Measurements from ENCODE around the gene C9orf72.

C9orf72 gene

GRCh38 chr9:27589462-27589861 lies 16.2 kb upstream of the C9orf72 start:
- no peak overlapping the region for H4K5ac ChIP-seq (ENCODE audit: low read length)
- no peak overlapping the region for H2BK120ac ChIP-seq (ENCODE audit: low read depth, low read length)
- no peaks in the 10 kb centered on the region for H3K36me3 ChIP-seq (ENCODE audit: control insufficient read depth, insufficient read depth, low read length)
- no peak overlapping the region for H3K27ac ChIP-seq (ENCODE audit: low read depth, low read length)
- H3K79me1 ChIP-seq (ENCODE audit: low read length) = no peaks in the 10 kb centered on the region
- no peak overlapping the region for H2AK5ac ChIP-seq (ENCODE audit: low read length)
- H3K18ac ChIP-seq (ENCODE audit: low read length) = no peak overlapping the region
- no peak overlapping the region for H3K56ac ChIP-seq (ENCODE audit: low read length)
- H3K4ac ChIP-seq (ENCODE audit: low read depth, low read length) = no peak overlapping the region
- H3K27me3 ChIP-seq (ENCODE audit: insufficient read depth, low read length, poor library complexity) = no peaks in the 10 kb centered on the region
- H3K4me2 ChIP-seq (ENCODE audit: low read length) = no peak overlapping the region
- no peak overlapping the region for H3K9ac ChIP-seq (ENCODE audit: low read length)
- H2BK15ac ChIP-seq (replicated peaks; ENCODE audit: low read depth) = no peak overlapping the region
- no peaks in the 10 kb centered on the region for H3K4me1 ChIP-seq (ENCODE audit: control insufficient read depth, low read depth, low read length)
- H2BK5ac ChIP-seq (ENCODE audit: low read length) = no peak overlapping the region
- no peak for DNase-seq
- no peak overlapping the region for H3K4me3 ChIP-seq (ENCODE audit: low read length)
- WGBS (ENCODE audit: extremely low coverage, insufficient coverage, low lambda C conversion rate) = no CpG with 5 or more reads among the region's 2 CpGs
- H3K79me2 ChIP-seq (ENCODE audit: control insufficient read depth, insufficient read depth, low read length) = no peaks in the 10 kb centered on the region
- no peak overlapping the region for H4K8ac ChIP-seq (ENCODE audit: low read depth, low read length)
- H3K23ac ChIP-seq (ENCODE audit: low read length) = no peak overlapping the region

- no peak overlapping the region for H4K5ac ChIP-seq (ENCODE audit: low read length)
- no peak overlapping the region for H2BK15ac ChIP-seq (replicated peaks; ENCODE audit: low read depth)
- no peak overlapping the region for H3K56ac ChIP-seq (ENCODE audit: low read length)
- no peaks in the 10 kb centered on the region for H3K27me3 ChIP-seq (ENCODE audit: insufficient read depth, low read length, poor library complexity)
- no peaks in the 10 kb centered on the region for H3K79me1 ChIP-seq (ENCODE audit: low read length)
- no peak overlapping the region for H2BK120ac ChIP-seq (ENCODE audit: low read depth, low read length)
- H3K36me3 ChIP-seq (ENCODE audit: control insufficient read depth, insufficient read depth, low read length) = no peaks in the 10 kb centered on the region
- no peak overlapping the region for H3K27ac ChIP-seq (ENCODE audit: low read depth, low read length)
- H3K9ac ChIP-seq (ENCODE audit: low read length) = no peak overlapping the region
- no peak overlapping the region for H3K4ac ChIP-seq (ENCODE audit: low read depth, low read length)
- H3K4me1 ChIP-seq (ENCODE audit: control insufficient read depth, low read depth, low read length) = no peaks in the 10 kb centered on the region
- no peak overlapping the region for H3K4me2 ChIP-seq (ENCODE audit: low read length)
- no peak for DNase-seq
- H3K4me3 ChIP-seq (ENCODE audit: low read length) = no peak overlapping the region
- H2BK5ac ChIP-seq (ENCODE audit: low read length) = no peak overlapping the region
- no CpG with 5 or more reads among the region's 3 CpGs for WGBS (ENCODE audit: extremely low coverage, insufficient coverage, low lambda C conversion rate)
- H3K18ac ChIP-seq (ENCODE audit: low read length) = no peak overlapping the region
- H3K79me2 ChIP-seq (ENCODE audit: control insufficient read depth, insufficient read depth, low read length) = no peaks in the 10 kb centered on the region
- no peak overlapping the region for H4K8ac ChIP-seq (ENCODE audit: low read depth, low read length)
- H2AK5ac ChIP-seq (ENCODE audit: low read length) = no peak overlapping the region
- no peak overlapping the region for H3K23ac ChIP-seq (ENCODE audit: low read length)
Observed at GRCh38 chr9:27586304-27586703, 13.0 kb upstream of the C9orf72 start.

GRCh38 chr9:27584931-27585330 lies 11.7 kb upstream of the C9orf72 start:
- no peak overlapping the region for H2BK5ac ChIP-seq (ENCODE audit: low read length)
- H4K5ac ChIP-seq (ENCODE audit: low read length) = no peak overlapping the region
- H3K36me3 ChIP-seq (ENCODE audit: control insufficient read depth, insufficient read depth, low read length) = no peaks in the 10 kb centered on the region
- H3K9ac ChIP-seq (ENCODE audit: low read length) = no peak overlapping the region
- DNase-seq = no peak
- no peak overlapping the region for H3K4ac ChIP-seq (ENCODE audit: low read depth, low read length)
- H3K4me2 ChIP-seq (ENCODE audit: low read length) = no peak overlapping the region
- no peak overlapping the region for H2AK5ac ChIP-seq (ENCODE audit: low read length)
- H3K79me2 ChIP-seq (ENCODE audit: control insufficient read depth, insufficient read depth, low read length) = no peaks in the 10 kb centered on the region
- no peak overlapping the region for H3K18ac ChIP-seq (ENCODE audit: low read length)
- H3K27me3 ChIP-seq (ENCODE audit: insufficient read depth, low read length, poor library complexity) = no peaks in the 10 kb centered on the region
- H3K56ac ChIP-seq (ENCODE audit: low read length) = no peak overlapping the region
- H3K79me1 ChIP-seq (ENCODE audit: low read length) = no peaks in the 10 kb centered on the region
- H2BK120ac ChIP-seq (ENCODE audit: low read depth, low read length) = no peak overlapping the region
- no peaks in the 10 kb centered on the region for H3K4me1 ChIP-seq (ENCODE audit: control insufficient read depth, low read depth, low read length)
- no peak overlapping the region for H4K8ac ChIP-seq (ENCODE audit: low read depth, low read length)
- no peak overlapping the region for H2BK15ac ChIP-seq (replicated peaks; ENCODE audit: low read depth)
- H3K27ac ChIP-seq (ENCODE audit: low read depth, low read length) = no peak overlapping the region
- H3K23ac ChIP-seq (ENCODE audit: low read length) = no peak overlapping the region
- H3K4me3 ChIP-seq (ENCODE audit: low read length) = no peak overlapping the region

GRCh38 chr9:27582794-27583193 lies 9.5 kb upstream of the C9orf72 start:
- Histone ChIP-seq H2BK5ac (ENCODE audit: low read length) (no peak overlapping the region), H3K79me2 (ENCODE audit: control insufficient read depth, insufficient read depth, low read length) (no peaks in the 10 kb centered on the region), H3K4ac (ENCODE audit: low read depth, low read length) (no peak overlapping the region), H2BK120ac (ENCODE audit: low read depth, low read length) (no peak overlapping the region), H3K36me3 (ENCODE audit: control insufficient read depth, insufficient read depth, low read length) (no peaks in the 10 kb centered on the region), H2BK15ac (replicated peaks; ENCODE audit: low read depth) (no peak overlapping the region), H3K4me2 (ENCODE audit: low read length) (no peak overlapping the region), H2AK5ac (ENCODE audit: low read length) (no peak overlapping the region), H4K5ac (ENCODE audit: low read length) (no peak overlapping the region), H3K56ac (ENCODE audit: low read length) (no peak overlapping the region), H3K79me1 (ENCODE audit: low read length) (no peaks in the 10 kb centered on the region), H3K4me1 (ENCODE audit: control insufficient read depth, low read depth, low read length) (no peaks in the 10 kb centered on the region), H3K27me3 (ENCODE audit: insufficient read depth, low read length, poor library complexity) (no peaks in the 10 kb centered on the region), H3K9ac (ENCODE audit: low read length) (no peak overlapping the region), H3K18ac (ENCODE audit: low read length) (no peak overlapping the region), H3K27ac (ENCODE audit: low read depth, low read length) (no peak overlapping the region), H3K23ac (ENCODE audit: low read length) (no peak overlapping the region), H3K4me3 (ENCODE audit: low read length) (no peak overlapping the region), H4K8ac (ENCODE audit: low read depth, low read length) (no peak overlapping the region)
- WGBS (ENCODE audit: extremely low coverage, insufficient coverage, low lambda C conversion rate) = no CpG with 5 or more reads among the region's 2 CpGs
- DNase-seq = no peak

GRCh38 chr9:27581826-27582225 lies 8.5 kb upstream of the C9orf72 start:
- Histone ChIP-seq H2AK5ac (ENCODE audit: low read length) (no peak overlapping the region), H3K9ac (ENCODE audit: low read length) (no peak overlapping the region), H2BK120ac (ENCODE audit: low read depth, low read length) (no peak overlapping the region), H2BK5ac (ENCODE audit: low read length) (no peak overlapping the region), H2BK15ac (replicated peaks; ENCODE audit: low read depth) (no peak overlapping the region), H3K36me3 (ENCODE audit: control insufficient read depth, insufficient read depth, low read length) (no peaks in the 10 kb centered on the region), H3K4ac (ENCODE audit: low read depth, low read length) (no peak overlapping the region), H3K4me1 (ENCODE audit: control insufficient read depth, low read depth, low read length) (no peaks in the 10 kb centered on the region), H4K8ac (ENCODE audit: low read depth, low read length) (no peak overlapping the region), H4K5ac (ENCODE audit: low read length) (no peak overlapping the region), H3K23ac (ENCODE audit: low read length) (no peak overlapping the region), H3K18ac (ENCODE audit: low read length) (no peak overlapping the region), H3K27ac (ENCODE audit: low read depth, low read length) (no peak overlapping the region), H3K79me1 (ENCODE audit: low read length) (no peaks in the 10 kb centered on the region), H3K4me3 (ENCODE audit: low read length) (no peak overlapping the region), H3K4me2 (ENCODE audit: low read length) (no peak overlapping the region), H3K27me3 (ENCODE audit: insufficient read depth, low read length, poor library complexity) (no peaks in the 10 kb centered on the region), H3K79me2 (ENCODE audit: control insufficient read depth, insufficient read depth, low read length) (no peaks in the 10 kb centered on the region), H3K56ac (ENCODE audit: low read length) (no peak overlapping the region)
- DNase-seq = no peak
- no CpG with 5 or more reads among the region's 1 CpG for WGBS (ENCODE audit: extremely low coverage, insufficient coverage, low lambda C conversion rate)

GRCh38 chr9:27573634-27574590 lies 631 bp upstream of the C9orf72 start:
- WGBS (ENCODE audit: extremely low coverage, insufficient coverage, low lambda C conversion rate) = no CpG with 5 or more reads among the region's 35 CpGs
- H2BK120ac ChIP-seq (ENCODE audit: low read depth, low read length) = no peak overlapping the region
- no peak overlapping the region for H3K18ac ChIP-seq (ENCODE audit: low read length)
- no peaks in the 10 kb centered on the region for H3K27me3 ChIP-seq (ENCODE audit: insufficient read depth, low read length, poor library complexity)
- H3K27ac ChIP-seq (ENCODE audit: low read depth, low read length) = peak overlapping the region; percentile 77
- H2BK15ac ChIP-seq (replicated peaks; ENCODE audit: low read depth) = no peak overlapping the region
- peak overlapping the region; percentile 51 for H3K4me2 ChIP-seq (ENCODE audit: low read length)
- no peak overlapping the region for H3K4ac ChIP-seq (ENCODE audit: low read depth, low read length)
- no peaks in the 10 kb centered on the region for H3K36me3 ChIP-seq (ENCODE audit: control insufficient read depth, insufficient read depth, low read length)
- H4K8ac ChIP-seq (ENCODE audit: low read depth, low read length) = no peak overlapping the region
- H3K9ac ChIP-seq (ENCODE audit: low read length) = peak overlapping the region; percentile 62
- no peak overlapping the region for H4K5ac ChIP-seq (ENCODE audit: low read length)
- H3K56ac ChIP-seq (ENCODE audit: low read length) = peak overlapping the region; percentile 81
- H3K79me2 ChIP-seq (ENCODE audit: control insufficient read depth, insufficient read depth, low read length) = no peaks in the 10 kb centered on the region
- no peak overlapping the region for H3K23ac ChIP-seq (ENCODE audit: low read length)
- H3K4me1 ChIP-seq (ENCODE audit: control insufficient read depth, low read depth, low read length) = no peaks in the 10 kb centered on the region
- H3K79me1 ChIP-seq (ENCODE audit: low read length) = peaks cover 2% of the 10 kb centered on the region
- peak; percentile 100 for DNase-seq
- H2BK5ac ChIP-seq (ENCODE audit: low read length) = no peak overlapping the region
- peak overlapping the region; percentile 47 for H3K4me3 ChIP-seq (ENCODE audit: low read length)
- no peak overlapping the region for H2AK5ac ChIP-seq (ENCODE audit: low read length)
